Right hindlimb (tissue), 1 donor: ENCODE measurements around the gene CREG2.

Experiments used
- DNase-seq: peaks from one replicate; pipeline ENCODE4 v3.0.0-alpha.2; 2018

CREG2 gene

GRCh38 chr2:101408925-101409324 lies 21.6 kb upstream of the CREG2 start:
- no peak for DNase-seq

DNA sequence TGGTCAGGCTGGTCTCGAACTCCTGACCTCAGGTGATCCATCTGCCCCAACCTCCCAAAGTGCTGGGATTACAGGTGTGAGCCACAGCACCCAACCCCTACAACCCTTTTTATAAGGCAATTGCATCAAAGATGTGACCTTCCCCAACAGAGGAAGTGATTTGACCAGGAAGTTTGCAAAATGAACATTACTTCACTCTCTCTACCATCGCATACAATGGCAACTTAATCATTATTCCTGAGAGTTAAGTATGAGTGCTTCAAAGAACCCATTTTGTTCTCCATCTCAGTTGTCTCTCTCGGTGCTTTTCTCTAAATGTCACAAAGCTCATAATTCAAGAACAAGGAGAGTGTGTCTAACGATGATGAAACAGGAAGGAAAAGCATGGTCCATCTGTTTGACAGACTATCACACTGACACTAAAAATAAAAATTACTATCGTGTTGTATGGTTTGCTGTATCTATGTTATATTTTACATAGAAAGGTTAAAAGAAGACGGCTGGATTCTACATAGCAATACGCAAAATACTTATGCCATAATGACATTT lies 18.1 kb upstream of the CREG2 start:
- DNase-seq: no peak

DNA sequence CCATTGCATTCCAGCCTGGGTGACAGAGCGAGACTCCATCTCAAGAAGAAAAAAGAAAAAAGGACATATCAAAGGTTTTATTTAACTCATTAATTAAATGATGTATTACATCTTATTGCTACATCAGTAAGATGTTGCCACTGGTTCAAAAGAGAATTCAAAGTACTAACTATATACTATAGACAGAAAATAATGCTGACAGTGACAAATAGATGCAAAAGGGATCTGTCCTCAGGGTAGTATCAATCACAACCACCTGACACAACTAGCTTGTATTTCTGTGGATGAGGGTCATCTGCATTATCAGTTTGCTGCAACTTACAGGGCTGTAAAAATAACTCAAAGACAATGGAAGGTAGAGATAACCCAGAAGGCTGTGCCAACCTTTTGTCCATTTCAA lies 16.4 kb upstream of the CREG2 start:
- DNase-seq: no peak

DNA sequence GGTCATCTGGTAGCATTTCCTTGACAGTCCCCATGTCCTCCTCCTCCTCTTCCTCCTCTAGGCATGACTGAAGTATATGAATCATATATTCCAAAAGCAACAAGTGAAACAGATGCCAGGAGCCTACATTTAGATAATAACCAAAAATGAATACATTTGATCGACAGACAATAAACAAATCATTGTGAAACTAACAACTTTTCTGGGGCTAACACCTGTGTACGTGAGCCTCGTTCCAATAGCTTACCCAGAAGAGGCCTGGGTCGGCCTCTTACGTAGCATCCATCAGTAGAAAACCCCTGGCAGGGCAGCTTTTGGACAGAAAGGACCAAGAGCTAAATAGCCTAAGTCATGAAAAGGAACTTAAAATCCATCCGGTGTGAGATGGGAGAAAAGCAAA lies 15.3 kb upstream of the CREG2 start:
- DNase-seq: no peak

DNA sequence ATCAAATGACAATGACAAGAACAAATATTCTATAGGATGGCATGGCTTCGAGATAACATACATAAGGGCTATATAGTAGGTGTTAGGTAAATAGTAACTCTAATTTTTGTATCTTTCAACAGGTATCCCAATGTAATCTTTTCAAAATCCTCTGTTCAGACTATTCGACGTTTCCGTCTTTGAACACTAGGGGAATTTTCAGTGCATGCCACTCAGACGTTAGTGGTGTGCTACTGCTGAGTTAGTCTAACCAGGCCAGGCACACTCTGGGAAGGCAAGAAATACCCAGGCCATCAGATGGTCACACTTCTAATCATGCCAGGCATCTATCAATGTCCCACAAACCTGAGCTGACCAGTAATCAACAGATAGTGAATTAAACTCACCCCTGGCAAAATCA lies 14.6 kb upstream of the CREG2 start:
- no peak for DNase-seq

GRCh38 chr2:101401326-101401665 lies 14.0 kb upstream of the CREG2 start:
- no peak for DNase-seq

- no peak for DNase-seq
Observed at GRCh38 chr2:101400506-101401325, 13.4 kb upstream of the CREG2 start.

DNA sequence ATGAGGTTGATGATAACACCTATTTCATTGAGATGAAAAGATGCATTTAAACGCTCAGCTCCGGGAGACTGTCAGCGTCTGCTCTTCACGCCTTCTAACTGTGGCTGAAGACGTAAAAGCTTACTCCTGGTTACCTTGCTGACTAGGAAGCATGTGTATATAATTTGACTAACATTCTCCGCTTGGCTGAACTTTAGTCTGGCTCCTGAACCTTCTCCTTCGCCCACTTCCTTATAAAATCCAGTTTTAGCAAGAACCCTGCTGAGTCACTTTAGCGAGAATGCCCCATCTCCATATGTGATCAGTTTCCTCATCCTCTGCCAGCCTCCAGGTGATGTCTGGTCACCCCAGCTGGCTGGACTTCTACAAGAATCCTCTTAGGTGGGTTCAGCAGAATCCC lies 12.7 kb upstream of the CREG2 start:
- DNase-seq: no peak

- no peak for DNase-seq
Observed at GRCh38 chr2:101399021-101399799, 11.9 kb upstream of the CREG2 start.

DNA sequence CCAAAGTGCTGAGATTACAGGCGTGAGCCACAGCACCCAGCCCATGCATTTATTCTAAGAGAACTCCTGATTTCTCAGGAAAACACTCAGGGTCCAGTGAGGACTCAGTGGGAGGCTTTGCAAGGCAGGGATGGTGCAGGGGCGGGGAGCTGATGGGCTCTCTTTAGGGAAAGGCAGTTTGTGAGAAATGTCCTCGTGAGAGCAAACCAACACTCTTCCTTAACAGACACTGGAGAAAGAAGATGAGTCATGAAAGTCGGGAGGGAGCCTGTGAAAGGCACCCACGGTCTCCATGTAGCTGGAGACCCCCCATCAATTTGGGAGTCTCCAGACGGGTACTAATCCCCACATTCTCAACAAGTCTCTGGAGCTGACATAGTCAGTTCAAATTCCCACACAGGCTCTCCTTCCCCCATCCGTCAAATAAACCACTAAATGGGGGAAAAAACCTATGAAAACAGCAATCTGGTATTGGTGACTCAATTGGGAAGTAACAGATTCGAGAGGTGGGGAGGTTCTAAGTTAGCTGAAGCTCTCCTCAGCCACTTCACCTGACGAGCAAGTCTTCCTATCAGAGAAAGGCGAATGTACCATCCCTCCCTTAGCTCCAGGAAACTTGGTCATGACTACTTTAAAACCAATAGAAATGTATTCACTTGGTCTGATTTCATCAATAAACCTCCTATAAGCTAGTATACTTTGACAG lies 11.0 kb upstream of the CREG2 start:
- DNase-seq: no peak

DNA sequence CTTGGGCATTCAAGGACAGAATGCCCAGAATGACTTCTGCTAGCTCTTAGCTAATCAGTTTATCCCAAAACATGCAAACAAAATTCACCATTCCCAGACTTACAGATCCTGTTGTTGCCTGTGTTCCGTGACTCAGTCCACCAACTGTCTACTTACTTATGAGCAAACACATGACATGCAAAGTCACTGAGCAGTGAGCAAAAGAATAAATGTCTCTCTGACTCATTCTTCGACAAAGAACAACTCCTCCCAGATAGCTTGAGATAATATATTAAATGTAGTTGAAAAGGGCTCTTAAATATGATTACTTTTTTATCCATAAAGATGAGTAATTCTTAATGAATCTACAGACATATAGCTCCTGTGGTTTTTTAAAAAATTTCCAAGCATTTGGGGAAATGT lies 9.0 kb upstream of the CREG2 start:
- no peak for DNase-seq

DNA sequence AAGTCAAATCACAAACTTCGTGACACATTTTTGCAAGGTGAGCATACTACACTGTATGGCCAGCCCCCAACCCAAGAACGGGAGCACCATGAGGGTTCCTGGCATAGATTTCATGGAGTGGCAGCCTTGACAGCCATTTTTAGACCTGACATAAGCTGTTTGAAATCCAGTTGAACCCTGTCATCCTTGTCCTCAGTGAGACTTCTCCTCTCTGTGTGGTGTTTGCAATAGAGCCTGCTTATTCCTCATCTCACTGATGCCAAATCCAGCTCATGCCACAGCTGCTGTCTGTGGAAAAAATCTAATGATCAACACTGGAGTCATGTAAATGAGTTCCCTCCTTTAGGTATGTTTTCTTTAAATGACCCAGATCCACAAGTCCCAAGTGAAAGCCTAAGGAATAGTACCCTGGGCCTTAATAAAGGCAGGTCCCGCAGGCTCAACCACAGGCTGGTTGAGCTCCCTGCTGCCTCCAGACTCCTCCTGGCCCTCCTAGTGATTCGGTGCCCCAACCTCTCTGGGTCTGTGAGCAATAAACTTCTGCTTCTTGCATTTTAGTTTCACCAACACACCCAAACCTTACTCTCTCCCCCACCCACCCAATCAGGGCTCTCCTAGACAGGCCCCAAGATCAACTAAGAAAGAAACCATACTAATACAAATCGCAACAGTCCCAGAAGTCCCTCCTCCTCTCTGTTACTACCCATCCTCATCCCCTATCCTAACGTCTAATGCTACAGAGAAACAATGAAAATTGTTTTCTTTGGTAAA lies 8.4 kb upstream of the CREG2 start:
- DNase-seq: no peak

DNA sequence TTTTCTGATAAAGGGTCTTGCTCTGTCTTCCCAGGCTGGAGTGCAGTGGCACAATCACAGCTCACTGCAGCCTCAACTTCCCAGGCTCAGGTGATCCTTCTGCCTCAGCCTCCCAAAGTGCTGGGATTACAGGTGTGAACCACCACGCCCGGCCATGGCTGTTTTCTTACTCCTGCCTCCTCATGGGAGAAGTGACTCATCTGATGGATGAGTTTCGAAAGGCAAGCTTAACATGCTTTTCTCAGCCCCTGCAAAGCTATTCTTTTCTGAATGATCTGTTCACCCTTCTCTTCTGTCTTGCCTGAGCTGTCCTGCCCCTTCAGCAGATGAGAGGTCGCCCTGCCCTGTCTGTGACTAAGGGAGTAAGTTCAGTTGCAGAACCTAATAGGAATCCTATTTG lies 929 bp upstream of the CREG2 start:
- DNase-seq: no peak

DNA sequence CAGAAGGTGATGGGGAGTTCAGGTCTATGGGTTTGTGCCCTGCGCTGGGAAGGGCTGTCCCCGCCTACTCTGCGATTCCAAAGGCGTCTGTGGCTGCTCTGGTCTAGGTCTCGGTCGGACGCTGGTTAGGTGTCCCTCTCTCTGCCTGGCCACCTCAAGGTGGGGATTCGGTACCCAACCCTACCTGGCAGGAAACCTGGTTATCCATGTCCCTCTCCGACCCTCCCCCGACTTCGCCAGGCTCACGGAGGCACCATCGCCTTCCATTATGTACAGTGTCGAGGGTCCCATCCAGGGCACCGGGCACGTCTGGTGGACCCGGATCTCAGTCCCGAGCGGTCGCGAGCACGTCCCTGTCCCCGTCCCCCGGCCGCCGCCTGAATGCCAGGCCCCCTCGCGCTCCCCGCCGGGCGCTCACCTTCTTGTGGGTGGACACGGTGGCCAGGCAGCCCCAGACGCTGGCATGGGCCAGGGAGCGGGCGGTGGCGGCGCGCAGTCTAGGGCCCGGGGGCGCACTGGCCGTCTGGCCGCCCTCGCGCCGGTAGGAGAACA lies 628 bp downstream of the CREG2 start:
- no peak for DNase-seq

GRCh38 chr2:101383016-101383541 lies 4.2 kb downstream of the CREG2 start:
- no peak for DNase-seq

DNA sequence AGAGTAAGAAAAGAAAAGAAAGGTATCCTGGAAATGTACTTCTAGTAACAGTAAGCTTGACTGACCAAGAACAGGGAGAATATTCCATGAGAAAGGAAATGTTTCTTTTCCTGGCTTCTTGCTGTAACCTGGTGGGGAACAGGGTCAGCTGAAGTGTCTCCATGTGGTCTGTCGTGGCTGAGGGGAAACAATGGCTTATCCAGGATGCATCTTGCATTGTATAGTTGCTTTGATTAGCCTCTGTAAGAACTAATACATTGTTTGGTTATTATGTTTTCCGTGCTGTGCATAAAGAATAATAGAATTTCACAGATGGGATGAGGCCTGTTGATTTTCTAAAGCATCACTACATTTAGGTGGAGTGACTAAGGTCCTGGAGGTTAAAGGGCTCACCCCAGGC lies 4.9 kb downstream of the CREG2 start:
- no peak for DNase-seq

- peak; percentile 31 for DNase-seq
Observed at GRCh38 chr2:101380376-101380775, 6.9 kb downstream of the CREG2 start.

- DNase-seq: no peak
Observed at GRCh38 chr2:101379091-101379490, 8.2 kb downstream of the CREG2 start.

- no peak for DNase-seq
Observed at GRCh38 chr2:101375653-101376052, 11.7 kb downstream of the CREG2 start.

- DNase-seq: no peak
Observed at GRCh38 chr2:101374821-101375561, 12.3 kb downstream of the CREG2 start.

DNA sequence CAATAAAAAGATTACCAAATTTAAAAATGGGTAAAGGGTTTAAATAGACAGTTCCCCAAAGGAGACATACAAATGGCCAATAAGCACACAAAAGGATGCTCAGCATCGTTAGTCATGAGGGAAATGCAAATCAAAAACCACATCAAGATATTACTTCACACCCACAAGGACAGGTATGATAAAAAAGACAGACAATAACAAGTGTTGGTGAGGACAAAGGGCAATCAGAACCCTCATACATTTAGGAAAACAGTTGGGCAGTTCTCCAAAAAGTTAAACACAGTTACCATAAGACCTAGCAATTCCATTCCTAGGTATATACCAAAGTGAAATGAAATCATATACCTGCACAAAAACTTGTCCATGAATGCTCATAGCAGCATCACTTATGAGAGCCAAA lies 14.5 kb downstream of the CREG2 start:
- no peak for DNase-seq
